Neural crest cell (in vitro differentiated cells): ENCODE results near the gene SLC18A2. TPM values are rescaled to one million over a fixed set of nuclear protein-coding genes. Genes with fewer than 3 reads are reported as not detected.

ENCODE experiments used
- DNase-seq: peaks from one replicate; pipeline ENCODE4 v3.0.0; 2021; ENCODE audit warnings: low read depth, mixed read lengths, low spot score
- H3K27ac Mint-ChIP-seq: one replicate; pipeline ENCODE4 v1.8.0; 2021; ENCODE audit warnings: mild to moderate bottlenecking, mixed read lengths; ENCODE audit not compliant: unreplicated experiment
- H3K27me3 Mint-ChIP-seq: 2 replicates; pipeline ENCODE4 v1.8.0; 2021; ENCODE audit warnings: low read depth, mild to moderate bottlenecking, mixed read lengths
- H3K36me3 Mint-ChIP-seq: 2 replicates; pipeline ENCODE4 v1.8.0; 2021; ENCODE audit warnings: low read depth, mild to moderate bottlenecking, mixed read lengths
- H3K4me1 Mint-ChIP-seq: 2 replicates; pipeline ENCODE4 v1.8.0; 2021; ENCODE audit warnings: mixed read lengths
- H3K4me3 Mint-ChIP-seq: one replicate; pipeline ENCODE4 v1.8.0; 2021; ENCODE audit warnings: mild to moderate bottlenecking, mixed read lengths
- H3K9me3 Mint-ChIP-seq: 2 replicates; pipeline ENCODE4 v1.8.0; 2021; ENCODE audit warnings: mixed read lengths
- total RNA-seq: library from RNA; stranded (reverse); gene quantifications from 2 replicates; pipeline ENCODE4 v1.2.1, GENCODE V29; 2021
- TF ChIP-seq, protein P1 (sequence below): fragments of 200-600 bp; sonication (generic); conservative IDR thresholded peaks from 2 replicates; pipeline ENCODE4 v1.5.0; 2021; ENCODE audit warnings: antibody characterized with exemption, mild to moderate bottlenecking

The SLC18A2 gene
- total RNA-seq, 1 donor from 2014 or later = 0.05 TPM

DNA sequence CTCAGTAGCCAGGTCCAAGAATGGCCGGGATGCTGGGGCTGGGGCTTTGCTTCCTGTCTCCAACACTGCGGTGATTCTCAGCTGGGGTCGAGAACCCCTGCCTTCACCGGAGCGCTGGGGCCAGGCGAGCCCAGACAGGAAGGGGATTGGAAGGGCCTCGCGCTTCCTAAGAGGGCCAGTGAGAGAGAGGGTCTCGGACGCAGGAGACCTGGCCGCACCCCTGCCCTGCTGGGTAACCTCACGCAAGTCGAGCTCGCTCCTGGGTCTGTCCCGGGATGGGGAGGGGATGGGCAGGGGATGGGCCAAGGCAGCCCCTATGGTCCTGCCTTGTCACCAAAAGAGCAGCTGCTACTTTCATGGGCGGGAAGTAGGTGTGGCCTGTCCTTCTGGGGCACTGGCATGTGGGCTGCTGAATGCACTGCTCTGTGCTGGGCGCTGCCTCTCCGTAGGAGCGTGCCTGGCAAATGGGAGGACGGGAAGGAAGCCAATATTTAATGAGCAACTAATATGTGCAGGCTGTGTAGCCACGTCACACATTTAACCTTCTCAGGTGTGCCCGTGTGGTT, 23.6 kb upstream of the SLC18A2 start:
- peak overlapping the region; percentile 62 for H3K27ac Mint-ChIP-seq
- H3K4me3 Mint-ChIP-seq = peak overlapping the region; percentile 78
- peaks cover 64% of the 10 kb centered on the region for H3K27me3 Mint-ChIP-seq
- DNase-seq = no peak
- H3K36me3 Mint-ChIP-seq = no peaks in the 10 kb centered on the region
- TF ChIP-seq, protein P1, sequence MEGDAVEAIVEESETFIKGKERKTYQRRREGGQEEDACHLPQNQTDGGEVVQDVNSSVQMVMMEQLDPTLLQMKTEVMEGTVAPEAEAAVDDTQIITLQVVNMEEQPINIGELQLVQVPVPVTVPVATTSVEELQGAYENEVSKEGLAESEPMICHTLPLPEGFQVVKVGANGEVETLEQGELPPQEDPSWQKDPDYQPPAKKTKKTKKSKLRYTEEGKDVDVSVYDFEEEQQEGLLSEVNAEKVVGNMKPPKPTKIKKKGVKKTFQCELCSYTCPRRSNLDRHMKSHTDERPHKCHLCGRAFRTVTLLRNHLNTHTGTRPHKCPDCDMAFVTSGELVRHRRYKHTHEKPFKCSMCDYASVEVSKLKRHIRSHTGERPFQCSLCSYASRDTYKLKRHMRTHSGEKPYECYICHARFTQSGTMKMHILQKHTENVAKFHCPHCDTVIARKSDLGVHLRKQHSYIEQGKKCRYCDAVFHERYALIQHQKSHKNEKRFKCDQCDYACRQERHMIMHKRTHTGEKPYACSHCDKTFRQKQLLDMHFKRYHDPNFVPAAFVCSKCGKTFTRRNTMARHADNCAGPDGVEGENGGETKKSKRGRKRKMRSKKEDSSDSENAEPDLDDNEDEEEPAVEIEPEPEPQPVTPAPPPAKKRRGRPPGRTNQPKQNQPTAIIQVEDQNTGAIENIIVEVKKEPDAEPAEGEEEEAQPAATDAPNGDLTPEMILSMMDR = no peak
- no peaks in the 10 kb centered on the region for H3K9me3 Mint-ChIP-seq
- H3K4me1 Mint-ChIP-seq = peaks cover 19% of the 10 kb centered on the region

DNA sequence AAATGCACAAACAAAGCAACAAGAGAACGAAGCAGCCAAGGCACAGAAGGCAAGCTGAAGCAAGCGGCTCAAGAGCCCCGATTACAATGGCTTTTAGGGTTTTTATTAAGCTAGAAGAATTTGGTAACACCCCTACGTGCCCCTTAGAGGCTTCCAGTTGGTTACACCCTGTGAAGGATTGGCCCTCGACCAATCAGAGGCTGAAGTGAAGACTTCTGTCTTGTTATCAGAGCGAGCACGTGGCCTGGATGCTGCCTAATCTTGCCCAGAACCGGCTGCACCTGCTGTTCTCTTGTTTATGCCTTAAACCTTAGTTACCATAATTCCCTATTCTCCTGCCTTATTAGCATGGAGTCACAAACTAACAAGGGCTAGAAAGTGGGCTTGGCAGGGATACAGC, 22.3 kb upstream of the SLC18A2 start:
- Mint-ChIP-seq H3K9me3 (no peaks in the 10 kb centered on the region), H3K4me1 (peaks cover 30% of the 10 kb centered on the region), H3K27ac (no peak overlapping the region), H3K36me3 (no peaks in the 10 kb centered on the region), H3K27me3 (peaks cover 54% of the 10 kb centered on the region), H3K4me3 (no peak overlapping the region)
- TF ChIP-seq, protein P1 = no peak
- DNase-seq = no peak

DNA sequence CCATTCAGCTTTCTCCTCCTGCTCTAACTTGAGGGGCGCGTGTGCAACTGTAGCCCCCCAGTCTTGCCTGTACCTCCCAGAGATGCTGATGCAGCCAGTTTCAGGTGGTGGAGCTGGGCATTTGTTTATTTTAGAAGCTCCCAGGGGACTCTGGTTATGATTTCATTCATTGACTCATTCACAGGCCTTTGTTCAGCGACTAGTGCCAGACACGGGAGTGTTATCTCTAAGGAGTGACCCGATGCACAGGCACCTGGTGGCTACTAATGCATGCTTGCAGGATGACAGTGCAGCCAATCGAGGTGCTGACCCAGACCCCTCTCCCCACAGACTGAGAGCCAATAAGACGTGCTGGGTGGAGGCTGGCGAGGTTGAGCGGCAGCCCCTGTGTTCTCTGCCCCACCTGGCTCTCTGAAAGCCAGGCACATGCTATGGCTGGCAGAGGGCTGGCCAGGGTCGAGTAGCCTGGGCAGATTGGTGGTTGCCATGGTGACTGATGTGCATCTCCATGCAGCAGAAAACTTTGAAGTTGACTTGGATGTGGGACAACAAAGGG, 19.7 kb upstream of the SLC18A2 start:
- Mint-ChIP-seq H3K27me3 (peaks cover 28% of the 10 kb centered on the region), H3K9me3 (no peaks in the 10 kb centered on the region), H3K36me3 (no peaks in the 10 kb centered on the region), H3K27ac (peak overlapping the region; percentile 8), H3K4me3 (no peak overlapping the region), H3K4me1 (peaks cover 43% of the 10 kb centered on the region)
- DNase-seq = peak; percentile 35
- TF ChIP-seq, protein P1 = no peak

DNA sequence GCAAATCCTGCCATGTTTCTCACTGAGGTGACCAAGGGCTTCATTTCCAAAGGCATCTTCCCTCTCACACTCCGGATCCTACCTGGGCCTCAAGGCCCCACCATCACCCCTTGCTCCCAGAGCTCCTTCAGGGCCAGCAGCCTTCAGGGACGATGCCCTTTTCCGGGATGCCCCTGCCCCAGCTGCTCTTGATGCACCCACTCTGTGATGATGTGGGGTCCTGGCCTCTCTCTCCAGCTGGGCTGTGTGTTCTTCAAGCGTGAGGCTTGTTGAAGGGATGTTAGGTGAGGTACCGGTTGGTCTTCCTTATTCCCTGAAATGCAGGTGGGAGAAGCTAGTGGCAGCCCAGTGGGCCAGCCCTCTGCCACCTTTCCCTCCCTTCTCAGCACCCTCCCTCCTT, 18.4 kb upstream of the SLC18A2 start:
- Mint-ChIP-seq H3K36me3 (no peaks in the 10 kb centered on the region), H3K27ac (no peak overlapping the region), H3K4me1 (peaks cover 43% of the 10 kb centered on the region), H3K9me3 (no peaks in the 10 kb centered on the region), H3K27me3 (peaks cover 21% of the 10 kb centered on the region), H3K4me3 (no peak overlapping the region)
- no peak for DNase-seq
- TF ChIP-seq, protein P1 = no peak

DNA sequence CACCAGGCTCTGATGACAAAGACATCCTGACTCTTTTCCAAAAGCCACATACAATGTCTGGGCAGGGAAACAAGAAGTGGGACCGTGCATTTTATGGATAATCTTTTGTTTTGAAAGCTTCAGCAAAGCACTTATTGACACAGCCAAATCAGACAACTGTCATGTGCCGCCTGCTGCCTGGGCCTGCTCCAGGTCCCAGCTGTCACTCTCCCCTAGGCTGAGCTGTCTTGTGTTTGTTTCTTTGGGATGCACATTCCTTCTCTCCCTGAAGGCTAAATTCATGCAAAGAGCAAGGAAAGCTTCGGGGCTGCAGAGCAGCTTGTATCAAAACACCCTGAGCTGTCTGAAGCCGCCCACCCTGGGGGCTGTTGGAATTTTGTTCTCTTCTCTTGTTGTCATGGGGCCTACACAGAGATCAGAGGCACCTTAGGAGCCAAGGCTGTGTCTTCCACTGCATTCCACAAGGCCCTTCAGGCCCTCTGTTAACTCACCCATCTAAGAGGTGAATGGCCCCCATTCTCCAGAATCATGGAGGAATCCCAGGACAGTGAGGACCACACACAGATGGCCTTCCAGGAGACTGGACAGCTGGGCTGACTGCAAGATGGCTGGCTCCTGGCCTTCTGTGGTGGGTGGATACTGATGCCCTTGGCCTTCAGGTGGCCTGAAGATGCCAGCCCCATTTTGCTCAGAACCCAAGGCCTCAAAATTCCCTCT, 17.8 kb upstream of the SLC18A2 start:
- DNase-seq = no peak
- no peak overlapping the region for H3K27ac Mint-ChIP-seq

More for the DNA sequence above, 17.8 kb upstream of the SLC18A2 start:
- H3K4me3 Mint-ChIP-seq = no peak overlapping the region
- peaks cover 19% of the 10 kb centered on the region for H3K27me3 Mint-ChIP-seq
- no peaks in the 10 kb centered on the region for H3K36me3 Mint-ChIP-seq
- no peaks in the 10 kb centered on the region for H3K9me3 Mint-ChIP-seq
- H3K4me1 Mint-ChIP-seq = peaks cover 43% of the 10 kb centered on the region
- TF ChIP-seq, protein P1 = no peak
